CD4-positive, alpha-beta T cell treated with Interleukin-6 for 4 hours (primary cell): Measurements from ENCODE around the gene NUTF2.

Experiments used
- DNase-seq: peaks from one replicate; pipeline ENCODE4 v3.0.0-alpha.2; 2020; ENCODE audit warnings: mixed read lengths

NUTF2 gene

GRCh38 chr16:67865318-67865717, 18.6 kb downstream of the NUTF2 start:
- DNase-seq: peak; percentile 36

- no peak for DNase-seq
These were observed 21.6 kb downstream of the NUTF2 start for GRCh38 chr16:67868290-67868689.

- DNase-seq: no peak
These were observed 22.9 kb downstream of the NUTF2 start for GRCh38 chr16:67869653-67870052.

GRCh38 chr16:67871256-67871655, 24.5 kb downstream of the NUTF2 start:
- DNase-seq: no peak

GRCh38 chr16:67872131-67872630, 25.4 kb downstream of the NUTF2 start:
- DNase-seq: no peak

GRCh38 chr16:67872631-67873434, 26.1 kb downstream of the NUTF2 start, which contains the start of gene EDC4:
Gene EDC4, plus strand, starts transcription at chr16:67873052. Its CDS starts 210 bp downstream, at chr16:67873262.
- peak; percentile 86 for DNase-seq

- DNase-seq: no peak
These were observed 27.0 kb downstream of the NUTF2 start for GRCh38 chr16:67873435-67874370.

GRCh38 chr16:67874372-67874771, 27.6 kb downstream of the NUTF2 start:
- DNase-seq: no peak

- no peak for DNase-seq
These were observed 30.3 kb downstream of the NUTF2 start for GRCh38 chr16:67877064-67877463.

GRCh38 chr16:67878232-67878631, 31.5 kb downstream of the NUTF2 start:
- no peak for DNase-seq

GRCh38 chr16:67878846-67879245, 32.1 kb downstream of the NUTF2 start:
- DNase-seq: no peak

- no peak for DNase-seq
These were observed 32.7 kb downstream of the NUTF2 start for GRCh38 chr16:67879462-67879861.

- DNase-seq: no peak
These were observed 33.2 kb downstream of the NUTF2 start for GRCh38 chr16:67879936-67880335.

GRCh38 chr16:67880584-67880983, 33.9 kb downstream of the NUTF2 start:
- no peak for DNase-seq

GRCh38 chr16:67881621-67882161, 35.0 kb downstream of the NUTF2 start:
- no peak for DNase-seq

- DNase-seq: no peak
These were observed 35.8 kb downstream of the NUTF2 start for GRCh38 chr16:67882374-67883145.

- no peak for DNase-seq
These were observed 36.6 kb downstream of the NUTF2 start for GRCh38 chr16:67883146-67883871.

- DNase-seq: peak; percentile 82
These were observed 37.1 kb downstream of the NUTF2 start for GRCh38 chr16:67883872-67884261.

GRCh38 chr16:67884684-67885083, 38.0 kb downstream of the NUTF2 start, which contains the start of gene NRN1L:
Gene NRN1L, plus strand, starts transcription at chr16:67884885. Its CDS starts 19 bp downstream, at chr16:67884904.
- no peak for DNase-seq

GRCh38 chr16:67885545-67885944, 38.8 kb downstream of the NUTF2 start:
- DNase-seq: no peak

GRCh38 chr16:67885976-67886375, 39.2 kb downstream of the NUTF2 start:
- DNase-seq: no peak

- DNase-seq: no peak
These were observed 39.7 kb downstream of the NUTF2 start for GRCh38 chr16:67886387-67886786.
